NAMALWA (cell line): ENCODE data around the gene PAXIP1.

ENCODE experiments used
- DNase-seq: peaks from one replicate; pipeline ENCODE4 v3.0.0-alpha.2; 2015; ENCODE audit warnings: low spot score

Gene PAXIP1

GRCh38 chr7:154911862-154912455, 91.0 kb downstream of the PAXIP1 start:
- no peak for DNase-seq

GRCh38 chr7:154911411-154911810, 91.5 kb downstream of the PAXIP1 start:
- DNase-seq = no peak

- DNase-seq = no peak
Observed at GRCh38 chr7:154910977-154911376, 91.9 kb downstream of the PAXIP1 start.

- no peak for DNase-seq
Observed at GRCh38 chr7:154910125-154910524, 92.8 kb downstream of the PAXIP1 start.

- DNase-seq = no peak
Observed at GRCh38 chr7:154909241-154910105, 93.5 kb downstream of the PAXIP1 start.

- DNase-seq = no peak
Observed at GRCh38 chr7:154907651-154908620, 95.0 kb downstream of the PAXIP1 start.

GRCh38 chr7:154906736-154907355, 96.1 kb downstream of the PAXIP1 start:
- DNase-seq = no peak

GRCh38 chr7:154906201-154906600, 96.7 kb downstream of the PAXIP1 start:
- no peak for DNase-seq

GRCh38 chr7:154905615-154906014, 97.3 kb downstream of the PAXIP1 start:
- DNase-seq = no peak

GRCh38 chr7:154905146-154905545, 97.8 kb downstream of the PAXIP1 start:
- no peak for DNase-seq

- no peak for DNase-seq
Observed at GRCh38 chr7:154903083-154903731, 99.7 kb downstream of the PAXIP1 start.

GRCh38 chr7:154902600-154903082, 100.3 kb downstream of the PAXIP1 start:
- DNase-seq = no peak

GRCh38 chr7:154899862-154900261, 103.1 kb downstream of the PAXIP1 start:
- no peak for DNase-seq

GRCh38 chr7:154898973-154899855, 103.7 kb downstream of the PAXIP1 start:
- DNase-seq = no peak

- no peak for DNase-seq
Observed at GRCh38 chr7:154896076-154896475, 106.8 kb downstream of the PAXIP1 start.
